Mammary epithelial cell (primary cell): Measurements from ENCODE around the gene PTPN3.

Source experiments
- CTCF ChIP-seq, 2 donors: IDR thresholded peaks in 1 of 2; conservative IDR thresholded peaks in 1 of 2; 2 replicates each; pipeline ENCODE4 v1.5.1; 2011 to 2012; ENCODE audit warnings: inconsistent platforms in 2 of 2, low read length in 2 of 2, mild to moderate bottlenecking in 2 of 2, control low read depth in 1 of 2, low read depth in 1 of 2; ENCODE audit not compliant: insufficient read depth in 1 of 2; ENCODE audit errors: extremely low read depth in 1 of 2
- EZH2 ChIP-seq: IDR thresholded peaks from 2 replicates; pipeline ENCODE4 v1.6.1; 2012; ENCODE audit warnings: low read length, inconsistent platforms, borderline replicate concordance

- TF ChIP-seq CTCF (conservative IDR thresholded peaks at IDR 0.05 in 1 of 2, IDR thresholded peaks at IDR 0.05 in 1 of 2; ENCODE audit: extremely low read depth in 1 of 2, insufficient read depth in 1 of 2, low read depth in 1 of 2, low read length in 2 of 2) (no peak), EZH2 (no peak)
Measured at GRCh38 chr9:109354190-109354589, 143.9 kb downstream of the PTPN3 start.
